Measurements from ENCODE around the gene EFNA1.

The EFNA1 gene

DNA sequence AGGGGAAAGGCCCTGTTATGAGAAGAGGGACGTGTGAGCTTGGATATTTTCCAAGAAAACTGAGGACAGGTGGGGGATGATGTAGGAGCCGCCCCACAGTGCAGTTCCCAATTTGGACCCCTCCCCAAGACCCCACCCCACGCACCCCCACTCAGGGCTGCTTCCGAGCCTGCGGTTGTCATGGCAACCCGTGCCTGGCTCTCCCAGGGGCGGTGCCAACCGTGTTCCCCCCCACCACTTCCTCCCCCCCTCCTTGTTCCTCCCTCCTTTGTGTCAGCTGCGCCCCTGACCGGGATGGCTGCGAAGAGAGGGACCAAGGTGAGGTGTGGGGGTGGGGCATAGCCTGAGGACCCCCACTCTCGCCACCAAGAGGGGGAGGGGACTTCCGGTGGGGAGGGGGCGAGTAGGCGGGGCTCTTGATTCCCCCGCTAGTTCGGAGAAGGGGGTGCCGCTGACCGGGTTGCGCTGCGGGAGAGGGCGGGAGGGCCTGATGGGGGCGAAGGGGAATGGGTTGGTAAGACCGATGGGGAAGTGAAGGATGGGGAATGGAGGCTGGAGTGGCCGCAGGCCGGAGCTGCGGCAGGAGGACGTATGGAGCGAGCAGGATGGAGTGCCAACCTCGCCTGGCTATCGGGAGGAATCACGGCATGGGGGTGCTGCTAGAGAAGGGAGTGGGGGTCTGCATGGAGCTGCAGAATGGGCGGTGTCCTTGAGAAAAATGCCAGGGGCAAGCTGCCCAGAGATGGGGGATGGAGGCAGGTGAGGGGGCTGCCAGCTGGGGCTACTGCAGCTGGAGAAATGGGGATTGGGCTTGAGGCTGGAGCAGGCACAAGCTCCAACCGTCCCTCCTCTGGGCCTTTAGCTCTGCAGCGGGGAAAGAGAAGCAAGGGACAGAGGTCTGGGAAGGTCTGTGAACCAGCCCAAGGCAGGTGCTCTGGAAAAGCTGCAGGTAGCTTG, 46.9 kb downstream of the EFNA1 start:
- H3K9me3 ChIP-seq (ENCODE audit: control insufficient read depth, low read depth, low read length), result no peaks in the 10 kb centered on the region
- H3K27me3 ChIP-seq (ENCODE audit: control insufficient read depth, insufficient read depth, low read length), result no peaks in the 10 kb centered on the region
- peak overlapping the region; percentile 84 for H3K9ac ChIP-seq (ENCODE audit: low read length)
- no peak overlapping the region for H3K27ac ChIP-seq (ENCODE audit: low read length)
- peaks cover 29% of the 10 kb centered on the region for H3K36me3 ChIP-seq (ENCODE audit: control insufficient read depth, low read depth, low read length)
- peaks cover 11% of the 10 kb centered on the region for H3K4me1 ChIP-seq (ENCODE audit: control insufficient read depth, low read depth, low read length)
- peak overlapping the region; percentile 94 for H3K4me3 ChIP-seq (ENCODE audit: low read length)

GRCh38 chr1:155175281-155175926, 47.7 kb downstream of the EFNA1 start:
- H3K36me3 ChIP-seq (ENCODE audit: control insufficient read depth, low read depth, low read length), result peaks cover 28% of the 10 kb centered on the region
- H3K9me3 ChIP-seq (ENCODE audit: control insufficient read depth, low read depth, low read length), result no peaks in the 10 kb centered on the region
- peak overlapping the region; percentile 94 for H3K4me3 ChIP-seq (ENCODE audit: low read length)
- H3K9ac ChIP-seq (ENCODE audit: low read length), result peak overlapping the region; percentile 84
- H3K27ac ChIP-seq (ENCODE audit: low read length), result no peak overlapping the region
- no peaks in the 10 kb centered on the region for H3K27me3 ChIP-seq (ENCODE audit: control insufficient read depth, insufficient read depth, low read length)
- H3K4me1 ChIP-seq (ENCODE audit: control insufficient read depth, low read depth, low read length), result peaks cover 11% of the 10 kb centered on the region

DNA sequence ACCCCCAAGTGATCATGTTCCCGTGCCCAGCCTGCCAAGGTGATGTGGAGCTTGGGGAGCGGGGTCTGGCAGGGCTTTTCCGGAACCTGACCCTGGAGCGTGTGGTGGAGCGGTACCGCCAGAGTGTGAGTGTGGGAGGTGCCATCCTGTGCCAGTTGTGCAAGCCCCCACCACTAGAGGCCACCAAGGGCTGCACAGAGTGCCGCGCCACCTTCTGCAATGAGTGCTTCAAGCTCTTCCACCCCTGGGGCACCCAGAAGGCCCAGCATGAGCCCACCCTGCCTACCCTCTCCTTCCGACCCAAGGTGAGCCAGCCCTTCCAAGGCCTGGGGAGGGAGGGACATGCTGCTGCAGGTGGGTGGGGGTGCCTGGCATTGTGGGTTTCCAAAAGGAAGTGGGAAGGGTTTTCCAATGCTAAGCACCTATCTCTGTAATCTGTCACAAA, 48.3 kb downstream of the EFNA1 start:
- no peak overlapping the region for H3K9ac ChIP-seq (ENCODE audit: low read length)
- H3K27ac ChIP-seq (ENCODE audit: low read length), result no peak overlapping the region

DNA sequence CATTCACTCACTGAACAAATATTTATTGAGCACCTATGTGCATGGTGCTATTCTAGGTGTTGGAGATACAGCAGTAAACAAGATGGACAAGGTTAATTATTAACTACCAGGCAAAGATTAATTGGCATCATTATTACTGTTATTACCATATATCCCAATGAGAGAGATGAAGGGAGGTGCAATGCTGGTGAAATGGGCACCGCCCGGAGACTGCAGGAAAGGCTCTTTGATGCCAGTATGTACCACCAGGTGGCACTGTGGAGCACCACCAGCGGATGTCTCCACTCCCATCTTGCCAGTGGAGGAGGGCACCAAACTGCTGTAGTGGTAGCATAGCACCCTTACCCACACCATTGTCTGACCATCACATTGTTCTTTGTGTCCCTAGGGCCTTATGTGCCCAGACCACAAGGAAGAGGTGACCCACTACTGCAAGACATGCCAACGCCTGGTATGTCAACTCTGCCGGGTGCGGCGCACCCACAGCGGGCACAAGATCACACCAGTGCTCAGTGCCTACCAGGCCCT, 48.9 kb downstream of the EFNA1 start:
- H3K27me3 ChIP-seq (ENCODE audit: control insufficient read depth, insufficient read depth, low read length), result no peaks in the 10 kb centered on the region
- H3K4me1 ChIP-seq (ENCODE audit: control insufficient read depth, low read depth, low read length), result peaks cover 11% of the 10 kb centered on the region
- H3K9me3 ChIP-seq (ENCODE audit: control insufficient read depth, low read depth, low read length), result no peaks in the 10 kb centered on the region
- H3K9ac ChIP-seq (ENCODE audit: low read length), result no peak overlapping the region
- no peak overlapping the region for H3K27ac ChIP-seq (ENCODE audit: low read length)
- H3K4me3 ChIP-seq (ENCODE audit: low read length), result no peak overlapping the region
- H3K36me3 ChIP-seq (ENCODE audit: control insufficient read depth, low read depth, low read length), result peaks cover 32% of the 10 kb centered on the region

More for the DNA sequence above, 48.3 kb downstream of the EFNA1 start:
- Histone ChIP-seq H3K4me1 (ENCODE audit: control insufficient read depth, low read depth, low read length) (peaks cover 11% of the 10 kb centered on the region), H3K27me3 (ENCODE audit: control insufficient read depth, insufficient read depth, low read length) (no peaks in the 10 kb centered on the region), H3K4me3 (ENCODE audit: low read length) (no peak overlapping the region), H3K9me3 (ENCODE audit: control insufficient read depth, low read depth, low read length) (no peaks in the 10 kb centered on the region), H3K36me3 (ENCODE audit: control insufficient read depth, low read depth, low read length) (peaks cover 27% of the 10 kb centered on the region)

GRCh38 chr1:155177192-155177917, 49.7 kb downstream of the EFNA1 start:
- Histone ChIP-seq H3K9ac (ENCODE audit: low read length) (no peak overlapping the region), H3K27me3 (ENCODE audit: control insufficient read depth, insufficient read depth, low read length) (no peaks in the 10 kb centered on the region), H3K4me1 (ENCODE audit: control insufficient read depth, low read depth, low read length) (peaks cover 6% of the 10 kb centered on the region), H3K9me3 (ENCODE audit: control insufficient read depth, low read depth, low read length) (no peaks in the 10 kb centered on the region), H3K4me3 (ENCODE audit: low read length) (no peak overlapping the region), H3K36me3 (ENCODE audit: control insufficient read depth, low read depth, low read length) (peaks cover 35% of the 10 kb centered on the region), H3K27ac (ENCODE audit: low read length) (no peak overlapping the region)

DNA sequence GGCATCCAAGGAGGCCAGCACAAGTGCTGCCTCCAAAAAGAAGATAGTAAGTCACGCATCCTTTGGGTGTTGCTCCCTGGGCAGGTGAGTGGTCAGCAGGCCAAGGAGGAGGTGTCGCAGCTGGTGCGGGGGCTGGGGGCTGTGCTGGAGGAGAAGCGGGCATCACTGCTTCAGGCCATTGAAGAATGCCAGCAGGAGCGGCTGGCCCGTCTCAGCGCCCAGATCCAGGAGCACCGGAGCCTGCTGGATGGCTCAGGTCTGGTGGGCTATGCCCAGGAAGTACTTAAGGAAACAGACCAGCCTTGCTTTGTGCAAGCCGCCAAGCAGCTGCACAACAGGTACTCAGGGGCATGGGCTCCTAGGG, 50.2 kb downstream of the EFNA1 start:
- Histone ChIP-seq H3K4me1 (ENCODE audit: control insufficient read depth, low read depth, low read length) (peaks cover 4% of the 10 kb centered on the region), H3K27ac (ENCODE audit: low read length) (no peak overlapping the region), H3K9me3 (ENCODE audit: control insufficient read depth, low read depth, low read length) (no peaks in the 10 kb centered on the region), H3K36me3 (ENCODE audit: control insufficient read depth, low read depth, low read length) (peaks cover 35% of the 10 kb centered on the region), H3K9ac (ENCODE audit: low read length) (no peak overlapping the region), H3K27me3 (ENCODE audit: control insufficient read depth, insufficient read depth, low read length) (no peaks in the 10 kb centered on the region), H3K4me3 (ENCODE audit: low read length) (no peak overlapping the region)

GRCh38 chr1:155178441-155179111, 50.9 kb downstream of the EFNA1 start:
- H3K27me3 ChIP-seq (ENCODE audit: control insufficient read depth, insufficient read depth, low read length), result no peaks in the 10 kb centered on the region
- peaks cover 4% of the 10 kb centered on the region for H3K4me1 ChIP-seq (ENCODE audit: control insufficient read depth, low read depth, low read length)
- H3K9me3 ChIP-seq (ENCODE audit: control insufficient read depth, low read depth, low read length), result no peaks in the 10 kb centered on the region
- H3K36me3 ChIP-seq (ENCODE audit: control insufficient read depth, low read depth, low read length), result peaks cover 39% of the 10 kb centered on the region
- no peak overlapping the region for H3K9ac ChIP-seq (ENCODE audit: low read length)
- H3K27ac ChIP-seq (ENCODE audit: low read length), result no peak overlapping the region
- no peak overlapping the region for H3K4me3 ChIP-seq (ENCODE audit: low read length)

GRCh38 chr1:155179112-155180031, 51.7 kb downstream of the EFNA1 start:
- Histone ChIP-seq H3K9me3 (ENCODE audit: control insufficient read depth, low read depth, low read length) (no peaks in the 10 kb centered on the region), H3K27ac (ENCODE audit: low read length) (no peak overlapping the region), H3K4me3 (ENCODE audit: low read length) (no peak overlapping the region), H3K4me1 (ENCODE audit: control insufficient read depth, low read depth, low read length) (no peaks in the 10 kb centered on the region), H3K27me3 (ENCODE audit: control insufficient read depth, insufficient read depth, low read length) (no peaks in the 10 kb centered on the region), H3K9ac (ENCODE audit: low read length) (no peak overlapping the region), H3K36me3 (ENCODE audit: control insufficient read depth, low read depth, low read length) (peaks cover 40% of the 10 kb centered on the region)

- Histone ChIP-seq H3K9ac (ENCODE audit: low read length) (no peak overlapping the region), H3K4me3 (ENCODE audit: low read length) (no peak overlapping the region), H3K27me3 (ENCODE audit: control insufficient read depth, insufficient read depth, low read length) (no peaks in the 10 kb centered on the region), H3K4me1 (ENCODE audit: control insufficient read depth, low read depth, low read length) (peaks cover 13% of the 10 kb centered on the region), H3K27ac (ENCODE audit: low read length) (no peak overlapping the region), H3K36me3 (ENCODE audit: control insufficient read depth, low read depth, low read length) (peaks cover 40% of the 10 kb centered on the region), H3K9me3 (ENCODE audit: control insufficient read depth, low read depth, low read length) (no peaks in the 10 kb centered on the region)
These were observed 53.8 kb downstream of the EFNA1 start for GRCh38 chr1:155181371-155182051.

- Histone ChIP-seq H3K36me3 (ENCODE audit: control insufficient read depth, low read depth, low read length) (peaks cover 36% of the 10 kb centered on the region), H3K4me1 (ENCODE audit: control insufficient read depth, low read depth, low read length) (peaks cover 15% of the 10 kb centered on the region)
These were observed 54.4 kb downstream of the EFNA1 start for GRCh38 chr1:155182052-155182550.

More at GRCh38 chr1:155182052-155182550, 54.4 kb downstream of the EFNA1 start:
- no peaks in the 10 kb centered on the region for H3K27me3 ChIP-seq (ENCODE audit: control insufficient read depth, insufficient read depth, low read length)
- no peaks in the 10 kb centered on the region for H3K9me3 ChIP-seq (ENCODE audit: control insufficient read depth, low read depth, low read length)
- H3K4me3 ChIP-seq (ENCODE audit: low read length), result no peak overlapping the region
- no peak overlapping the region for H3K27ac ChIP-seq (ENCODE audit: low read length)
- H3K9ac ChIP-seq (ENCODE audit: low read length), result no peak overlapping the region

All from iPS-18a (cell line).